H9 (cell line): ENCODE measurements around the gene LYRM1. TPM values are rescaled to one million over a fixed set of nuclear protein-coding genes. Genes with fewer than 3 reads are reported as not detected.

Source experiments
- DNase-seq: peaks from one replicate; pipeline ENCODE4 v3.0.0-alpha.2; 2017
- H2AFZ ChIP-seq: one replicate; pipeline ENCODE4 v1.6.1; 2013; ENCODE audit warnings: mild to moderate bottlenecking, low read length, control low read depth, moderate library complexity
- H2AK5ac ChIP-seq: 2 replicates; pipeline ENCODE4 v1.6.1; 2013; ENCODE audit warnings: low read length, control low read depth, mixed read lengths; ENCODE audit not compliant: insufficient read length
- H2BK120ac ChIP-seq: one replicate; pipeline ENCODE4 v1.6.1; 2013; ENCODE audit warnings: low read depth, mild to moderate bottlenecking, low read length, control low read depth, inconsistent platforms; ENCODE audit not compliant: poor library complexity, severe bottlenecking
- H2BK12ac ChIP-seq: 2 replicates; pipeline ENCODE4 v1.6.1; 2013; ENCODE audit warnings: low read length, control low read depth, mixed read lengths, low read depth; ENCODE audit not compliant: insufficient read length
- H2BK15ac ChIP-seq: 2 replicates; pipeline ENCODE4 v1.6.1; 2013; ENCODE audit warnings: low read depth, low read length, control low read depth
- H2BK20ac ChIP-seq: one replicate; pipeline ENCODE4 v1.6.1; 2013; ENCODE audit warnings: low read depth, mild to moderate bottlenecking, low read length, control low read depth, inconsistent platforms; ENCODE audit not compliant: poor library complexity, severe bottlenecking
- H2BK5ac ChIP-seq: 2 replicates; pipeline ENCODE4 v1.6.1; 2013; ENCODE audit warnings: low read length, control low read depth, mixed read lengths; ENCODE audit not compliant: insufficient read length
- H3K14ac ChIP-seq: 2 replicates; pipeline ENCODE4 v1.6.1; 2013; ENCODE audit warnings: low read length, control low read depth; ENCODE audit not compliant: insufficient read depth
- H3K18ac ChIP-seq: 2 replicates; pipeline ENCODE4 v1.6.1; 2013; ENCODE audit warnings: low read depth, mild to moderate bottlenecking, mixed read lengths, low read length, control low read depth; ENCODE audit not compliant: insufficient read length
- H3K23ac ChIP-seq: 2 replicates; pipeline ENCODE4 v1.6.1; 2013; ENCODE audit warnings: low read length, control low read depth, mixed read lengths, low read depth; ENCODE audit not compliant: insufficient read length
- H3K23me2 ChIP-seq: 2 replicates; pipeline ENCODE4 v1.6.1; 2013; ENCODE audit warnings: low read depth, mild to moderate bottlenecking, mixed read lengths, low read length, control low read depth; ENCODE audit not compliant: insufficient read length, poor library complexity, severe bottlenecking
- H3K27ac ChIP-seq: 2 replicates; pipeline ENCODE4 v1.5.1; 2013; ENCODE audit warnings: low read length, control low read depth, mixed read lengths, low read depth; ENCODE audit not compliant: insufficient read length
- H3K27me3 ChIP-seq: 2 replicates; pipeline ENCODE4 v1.6.1; 2013; ENCODE audit warnings: low read length, control low read depth, inconsistent platforms; ENCODE audit not compliant: insufficient read depth
- H3K4ac ChIP-seq: 2 replicates; pipeline ENCODE4 v1.6.1; 2013; ENCODE audit warnings: low read depth, mild to moderate bottlenecking, control low read depth, inconsistent platforms, low read length, moderate library complexity
- H3K4me1 ChIP-seq: 2 replicates; pipeline ENCODE4 v1.6.1; 2013; ENCODE audit warnings: low read length, control low read depth, inconsistent platforms; ENCODE audit not compliant: insufficient read depth
- H3K4me2 ChIP-seq: 2 replicates; pipeline ENCODE4 v1.6.1; 2013; ENCODE audit warnings: low read length, control low read depth, mixed read lengths; ENCODE audit not compliant: insufficient read length, insufficient read depth
- H3K56ac ChIP-seq: 2 replicates; pipeline ENCODE4 v1.6.1; 2013; ENCODE audit warnings: low read depth, mild to moderate bottlenecking, mixed read lengths, low read length, control low read depth; ENCODE audit not compliant: insufficient read length
- H3K79me1 ChIP-seq: 2 replicates; pipeline ENCODE4 v1.6.1; 2013; ENCODE audit warnings: low read depth, mild to moderate bottlenecking, moderate library complexity, low read length, control low read depth, inconsistent platforms; ENCODE audit not compliant: insufficient read depth, poor library complexity, severe bottlenecking
- H3K79me2 ChIP-seq: 2 replicates; pipeline ENCODE4 v1.6.1; 2013; ENCODE audit warnings: low read length, control low read depth, inconsistent platforms; ENCODE audit not compliant: insufficient read depth
- H3K9ac ChIP-seq: 2 replicates; pipeline ENCODE4 v1.6.1; 2013; ENCODE audit warnings: low read length, control low read depth, mixed read lengths; ENCODE audit not compliant: insufficient read length; ENCODE audit errors: extremely low read depth
- H3K9me3 ChIP-seq: one replicate; pipeline ENCODE4 v1.6.1; 2013; ENCODE audit warnings: low read depth, low read length, inconsistent platforms; ENCODE audit not compliant: control insufficient read depth
- H3T11ph ChIP-seq: one replicate; pipeline ENCODE4 v1.6.1; 2013; ENCODE audit warnings: mild to moderate bottlenecking, low read length, control low read depth, inconsistent platforms
- H4K20me1 ChIP-seq: one replicate; pipeline ENCODE4 v1.6.1; 2013; ENCODE audit not compliant: control insufficient read depth, insufficient read length, insufficient read depth
- H4K5ac ChIP-seq: 2 replicates; pipeline ENCODE4 v1.6.1; 2013; ENCODE audit warnings: low read depth, mild to moderate bottlenecking, mixed read lengths, low read length, control low read depth; ENCODE audit not compliant: insufficient read length
- H4K8ac ChIP-seq: replicated peaks from 2 replicates; pipeline ENCODE4 v1.6.1; 2013; ENCODE audit warnings: low read length, control low read depth, mixed read lengths, low read depth; ENCODE audit not compliant: insufficient read length
- H4K91ac ChIP-seq: 2 replicates; pipeline ENCODE4 v1.6.1; 2013; ENCODE audit warnings: low read depth, mild to moderate bottlenecking, moderate library complexity, mixed read lengths, low read length, control low read depth; ENCODE audit not compliant: insufficient read length
- H3K27ac Mint-ChIP-seq, 3 experiments: 2 replicates in 2 of 3; 3 replicates in 1 of 3; pipeline ENCODE4 v1.8.0; 2020 to 2021; ENCODE audit warnings: mixed read lengths in 3 of 3, mild to moderate bottlenecking in 1 of 3, moderate library complexity in 1 of 3
- H3K27me3 Mint-ChIP-seq: 2 replicates; pipeline ENCODE4 v1.8.0; 2021; ENCODE audit warnings: low read depth, mild to moderate bottlenecking, moderate library complexity, mixed read lengths
- H3K36me3 Mint-ChIP-seq, 3 experiments: 2 replicates in 2 of 3; 3 replicates in 1 of 3; pipeline ENCODE4 v1.8.0; 2020 to 2021; ENCODE audit warnings: low read depth in 3 of 3, mixed read lengths in 3 of 3; ENCODE audit not compliant: insufficient read depth in 1 of 3
- H3K4me1 Mint-ChIP-seq, 2 experiments: 2 replicates each; pipeline ENCODE4 v1.8.0; 2020; ENCODE audit warnings: mixed read lengths in 2 of 2
- H3K4me3 Mint-ChIP-seq, 2 experiments: 2 replicates in 1 of 2; 3 replicates in 1 of 2; pipeline ENCODE4 v1.8.0; 2020 to 2021; ENCODE audit warnings: mild to moderate bottlenecking in 2 of 2, mixed read lengths in 2 of 2, moderate library complexity in 1 of 2
- H3K9me3 Mint-ChIP-seq, 2 experiments: 2 replicates in 1 of 2; 3 replicates in 1 of 2; pipeline ENCODE4 v1.8.0; 2020; ENCODE audit warnings: mild to moderate bottlenecking in 2 of 2, mixed read lengths in 2 of 2, moderate library complexity in 1 of 2
- WGBS: extraction: QIAGEN DNeasy Blood & Tissue Kit; methylation state at CpG from one replicate; pipeline ENCODE4 v1.1.7; 2013; ENCODE audit warnings: missing lambda C conversion rate, low lambda C conversion rate, mixed read lengths; ENCODE audit not compliant: insufficient read length; ENCODE audit errors: extremely low coverage; 5-methylcytosine and 5-hydroxymethylcytosine counted together
- total RNA-seq: library from RNA; stranded (reverse); gene quantifications from 2 replicates; pipeline ENCODE4 v1.2.1, GENCODE V29; 2021
- TF ChIP-seq, protein P1 (sequence below): fragments of 200-600 bp; sonication (generic); conservative IDR thresholded peaks from 3 replicates; pipeline ENCODE4 v1.8.0; 2021; ENCODE audit warnings: antibody characterized with exemption, mild to moderate bottlenecking

The LYRM1 gene
- total RNA-seq, 1 experiment from 2014 or later = 9.6 TPM

DNA sequence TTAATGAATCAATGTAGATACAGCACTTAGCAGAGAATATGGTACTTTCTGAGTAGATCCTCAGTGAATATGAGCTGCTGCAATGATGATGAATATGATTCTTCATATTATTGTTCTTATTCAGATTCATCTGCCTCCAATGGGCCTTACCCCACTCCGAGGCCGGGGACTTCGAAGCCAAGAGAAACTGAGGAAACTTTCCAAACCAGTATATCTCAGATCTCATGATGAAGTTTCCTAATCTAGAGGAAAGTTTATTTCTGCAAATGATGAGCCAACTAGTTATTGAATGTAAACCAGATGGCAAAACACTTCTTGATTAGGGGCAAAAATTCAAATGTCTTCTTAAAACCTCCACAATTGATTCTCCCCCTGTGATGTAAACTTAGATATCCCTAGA is 23.3 kb downstream of the LYRM1 start:
- no peaks in the 10 kb centered on the region for H3K27me3 Mint-ChIP-seq
- Histone ChIP-seq H3K56ac (no peak overlapping the region), H3K79me1 (no peaks in the 10 kb centered on the region), H4K8ac (no peak overlapping the region), H3K27me3 (no peaks in the 10 kb centered on the region), H3K18ac (no peak overlapping the region), H3K23me2 (no peaks in the 10 kb centered on the region), H4K5ac (no peak overlapping the region), H3K27ac (no peak overlapping the region), H2AFZ (no peak overlapping the region), H2BK120ac (no peak overlapping the region), H4K20me1 (no peaks in the 10 kb centered on the region), H2BK20ac (no peak overlapping the region), H3K23ac (no peak overlapping the region), H3K79me2 (no peaks in the 10 kb centered on the region), H3K9ac (no peak overlapping the region), H3K9me3 (no peaks in the 10 kb centered on the region), H2AK5ac (no peak overlapping the region), H2BK15ac (no peak overlapping the region), H2BK5ac (no peak overlapping the region), H4K91ac (no peak overlapping the region), H3T11ph (no peak overlapping the region), H3K4ac (no peak overlapping the region), H3K4me1 (no peaks in the 10 kb centered on the region), H3K4me2 (no peak overlapping the region), H3K14ac (no peak overlapping the region), H2BK12ac (no peak overlapping the region)
- TF ChIP-seq, protein P1, sequence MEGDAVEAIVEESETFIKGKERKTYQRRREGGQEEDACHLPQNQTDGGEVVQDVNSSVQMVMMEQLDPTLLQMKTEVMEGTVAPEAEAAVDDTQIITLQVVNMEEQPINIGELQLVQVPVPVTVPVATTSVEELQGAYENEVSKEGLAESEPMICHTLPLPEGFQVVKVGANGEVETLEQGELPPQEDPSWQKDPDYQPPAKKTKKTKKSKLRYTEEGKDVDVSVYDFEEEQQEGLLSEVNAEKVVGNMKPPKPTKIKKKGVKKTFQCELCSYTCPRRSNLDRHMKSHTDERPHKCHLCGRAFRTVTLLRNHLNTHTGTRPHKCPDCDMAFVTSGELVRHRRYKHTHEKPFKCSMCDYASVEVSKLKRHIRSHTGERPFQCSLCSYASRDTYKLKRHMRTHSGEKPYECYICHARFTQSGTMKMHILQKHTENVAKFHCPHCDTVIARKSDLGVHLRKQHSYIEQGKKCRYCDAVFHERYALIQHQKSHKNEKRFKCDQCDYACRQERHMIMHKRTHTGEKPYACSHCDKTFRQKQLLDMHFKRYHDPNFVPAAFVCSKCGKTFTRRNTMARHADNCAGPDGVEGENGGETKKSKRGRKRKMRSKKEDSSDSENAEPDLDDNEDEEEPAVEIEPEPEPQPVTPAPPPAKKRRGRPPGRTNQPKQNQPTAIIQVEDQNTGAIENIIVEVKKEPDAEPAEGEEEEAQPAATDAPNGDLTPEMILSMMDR = no peak
- H3K4me3 Mint-ChIP-seq = no peak overlapping the region
- WGBS = no CpG with 5 or more reads among the region's 3 CpGs
- H3K9me3 Mint-ChIP-seq = no peaks in the 10 kb centered on the region
- DNase-seq = no peak
- H3K36me3 Mint-ChIP-seq = no peaks in the 10 kb centered on the region; a peak in 3 of 7 replicates
- no peak overlapping the region for H3K27ac Mint-ChIP-seq
- H3K4me1 Mint-ChIP-seq = peaks cover 6 to 7% of the 10 kb centered on the region in 2 experiments
